Astrocyte (in vitro differentiated cells and primary cell): ENCODE measurements around the gene NBPF26. TPM values are rescaled to one million over a fixed set of nuclear protein-coding genes. Genes with fewer than 3 reads are reported as not detected.
"Not testable (repeated sequence)": the region's sequence is repeated elsewhere in the genome, so short reads cannot be mapped to it uniquely, and the experiment has no call there.

Source experiments
- DNase-seq: peaks from one replicate; pipeline ENCODE4 v3.0.0-alpha.2; 2010; ENCODE audit warnings: low read depth
- FAIRE-seq: peaks from 2 replicates; lab custom pipeline; 2011; peaks lifted over from hg19 to GRCh38; lab: Jason Lieb, UNC
- H2AFZ ChIP-seq: 2 replicates; pipeline ENCODE4 v1.6.0; 2012; ENCODE audit warnings: low read depth, low read length, inconsistent platforms
- H3K27ac ChIP-seq: 2 replicates; pipeline ENCODE4 v1.5.1; 2011; ENCODE audit warnings: low read depth, low read length, inconsistent platforms
- H3K27me3 ChIP-seq: 2 replicates; pipeline ENCODE4 v1.6.0; 2011; ENCODE audit warnings: low read length, inconsistent platforms; ENCODE audit not compliant: insufficient read depth
- H3K36me3 ChIP-seq: 2 replicates; pipeline ENCODE4 v1.5.1; 2011; ENCODE audit warnings: low read length, inconsistent platforms; ENCODE audit not compliant: insufficient read depth
- H3K4me1 ChIP-seq: 2 replicates; pipeline ENCODE4 v1.5.1; 2011; ENCODE audit warnings: low read length, inconsistent platforms; ENCODE audit not compliant: insufficient read depth
- H3K4me2 ChIP-seq: 2 replicates; pipeline ENCODE4 v1.6.0; 2012; ENCODE audit warnings: low read length, inconsistent platforms
- H3K4me3 ChIP-seq: 2 replicates; pipeline ENCODE4 v1.5.1; 2011; ENCODE audit warnings: low read depth, mild to moderate bottlenecking, low read length, inconsistent platforms; ENCODE audit not compliant: insufficient read depth
- H3K79me2 ChIP-seq: 2 replicates; pipeline ENCODE4 v1.6.0; 2012; ENCODE audit warnings: mild to moderate bottlenecking, low read length, inconsistent platforms; ENCODE audit not compliant: insufficient read depth
- H3K9ac ChIP-seq: 2 replicates; pipeline ENCODE4 v1.6.0; 2012; ENCODE audit warnings: mild to moderate bottlenecking, low read length, inconsistent platforms
- H3K9me3 ChIP-seq: 2 replicates; pipeline ENCODE4 v1.5.1; 2012; ENCODE audit warnings: low read depth, mild to moderate bottlenecking, low read length, inconsistent platforms; ENCODE audit not compliant: insufficient read depth
- H4K20me1 ChIP-seq: 2 replicates; pipeline ENCODE4 v1.6.0; 2012; ENCODE audit warnings: low read length, inconsistent platforms; ENCODE audit not compliant: insufficient read depth
- H3K27ac Mint-ChIP-seq: one replicate; pipeline ENCODE4 v1.8.0; 2021; ENCODE audit warnings: mild to moderate bottlenecking, mixed read lengths; ENCODE audit not compliant: unreplicated experiment
- H3K27me3 Mint-ChIP-seq: one replicate; pipeline ENCODE4 v1.8.0; 2021; ENCODE audit warnings: low read depth, mixed read lengths; ENCODE audit not compliant: unreplicated experiment
- H3K36me3 Mint-ChIP-seq: one replicate; pipeline ENCODE4 v1.8.0; 2021; ENCODE audit warnings: low read depth, mixed read lengths; ENCODE audit not compliant: unreplicated experiment
- H3K4me1 Mint-ChIP-seq: one replicate; pipeline ENCODE4 v1.8.0; 2021; ENCODE audit warnings: low read depth, mixed read lengths; ENCODE audit not compliant: unreplicated experiment
- H3K4me3 Mint-ChIP-seq: one replicate; pipeline ENCODE4 v1.8.0; 2021; ENCODE audit warnings: mild to moderate bottlenecking, moderate library complexity, mixed read lengths; ENCODE audit not compliant: unreplicated experiment
- H3K9me3 Mint-ChIP-seq: one replicate; pipeline ENCODE4 v1.8.0; 2021; ENCODE audit warnings: mild to moderate bottlenecking, mixed read lengths; ENCODE audit not compliant: unreplicated experiment
- total RNA-seq: library from RNA; stranded (reverse); gene quantifications from 2 replicates; pipeline ENCODE4 v1.2.1, GENCODE V29; 2021

NBPF26 gene
- total RNA-seq, 1 donor from 2014 or later, result 24.6 TPM

DNA sequence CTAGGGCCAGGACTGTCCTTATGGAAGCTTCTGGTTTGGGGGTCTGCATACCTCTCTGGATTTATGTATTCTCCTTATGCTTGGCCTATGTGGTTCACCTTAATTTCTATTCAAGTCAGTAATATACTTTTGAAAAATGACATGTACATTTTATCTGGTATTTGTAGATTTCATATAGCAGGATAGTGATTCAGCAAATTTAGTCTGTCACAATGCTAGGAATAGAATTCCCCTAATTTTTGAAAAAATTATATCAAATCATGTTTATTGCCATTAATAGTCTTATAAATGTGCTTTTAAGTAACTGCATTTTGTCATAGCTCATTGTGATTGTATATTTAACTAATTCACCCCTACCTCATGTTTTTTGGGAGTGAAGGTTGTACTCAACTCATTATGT, 158.2 kb downstream of the NBPF26 start:
- H3K9me3 Mint-ChIP-seq, H3K27me3 Mint-ChIP-seq, H3K9ac ChIP-seq, H3K9me3 ChIP-seq, H3K36me3 Mint-ChIP-seq, H3K27me3 ChIP-seq, H3K4me3 ChIP-seq, H3K4me2 ChIP-seq, H4K20me1 ChIP-seq, H2AFZ ChIP-seq, FAIRE-seq, H3K79me2 ChIP-seq, H3K27ac ChIP-seq, H3K4me3 Mint-ChIP-seq, H3K4me1 Mint-ChIP-seq, H3K4me1 ChIP-seq, H3K36me3 ChIP-seq, H3K27ac Mint-ChIP-seq, DNase-seq: not testable (repeated sequence)

Other genes starting within 250 kb of the NBPF26 start
- gene PPIAL4A, start 165.8 kb downstream of the NBPF26 start, total RNA-seq, result not detected in 2 replicates